C1 segment of cervical spinal cord (tissue), 14 donors: Measurements from ENCODE around the gene NEU2.
A peak's percentile ranks its signal among the peaks of the same experiment; 100 is the strongest.
"Not testable (repeated sequence)": the region's sequence is repeated elsewhere in the genome, so short reads cannot be mapped to it uniquely, and the experiment has no call there.

ENCODE experiments used
- DNase-seq, 14 donors: peaks; one replicate each; lab custom pipeline; 2025; lab: John Stamatoyannopoulos, UW

The NEU2 gene

GRCh38 chr2:233034091-233034882 lies 1.8 kb downstream of the NEU2 start:
- no peak for DNase-seq

- DNase-seq = no peak
Observed at GRCh38 chr2:233035426-233036161, 3.1 kb downstream of the NEU2 start.

GRCh38 chr2:233036162-233036838 lies 3.8 kb downstream of the NEU2 start:
- no peak for DNase-seq

GRCh38 chr2:233037078-233037477 lies 4.6 kb downstream of the NEU2 start:
- no peak for DNase-seq

DNA sequence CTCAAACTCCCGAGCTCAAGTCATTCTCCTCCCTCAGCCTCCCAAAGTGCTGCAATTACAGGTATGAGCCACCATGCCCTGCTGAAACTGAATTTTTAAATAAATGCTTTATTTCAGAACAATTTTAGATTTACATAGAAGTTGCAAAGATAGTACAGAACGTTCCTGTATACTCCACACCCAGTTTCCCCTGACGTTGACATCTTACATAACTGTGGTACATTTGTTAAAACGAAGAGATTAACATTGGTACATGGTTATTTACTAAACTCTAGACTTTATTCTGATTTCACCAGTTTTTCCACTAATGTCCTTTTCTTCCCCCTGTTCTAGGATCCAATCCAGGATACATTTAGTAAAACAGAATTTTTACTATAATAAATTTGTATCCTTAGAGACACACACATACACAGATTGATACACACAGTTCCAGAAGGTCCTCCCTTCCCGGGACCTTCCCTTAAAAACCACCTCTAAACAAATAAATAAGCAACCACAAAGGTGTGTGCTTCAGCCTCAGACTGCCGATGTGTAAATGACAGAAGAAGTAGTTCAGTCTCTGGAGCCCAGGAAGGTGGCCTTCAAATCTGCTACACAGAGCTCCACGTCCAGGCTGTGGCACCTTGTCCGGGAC lies 6.9 kb downstream of the NEU2 start:
- no peak for DNase-seq

DNA sequence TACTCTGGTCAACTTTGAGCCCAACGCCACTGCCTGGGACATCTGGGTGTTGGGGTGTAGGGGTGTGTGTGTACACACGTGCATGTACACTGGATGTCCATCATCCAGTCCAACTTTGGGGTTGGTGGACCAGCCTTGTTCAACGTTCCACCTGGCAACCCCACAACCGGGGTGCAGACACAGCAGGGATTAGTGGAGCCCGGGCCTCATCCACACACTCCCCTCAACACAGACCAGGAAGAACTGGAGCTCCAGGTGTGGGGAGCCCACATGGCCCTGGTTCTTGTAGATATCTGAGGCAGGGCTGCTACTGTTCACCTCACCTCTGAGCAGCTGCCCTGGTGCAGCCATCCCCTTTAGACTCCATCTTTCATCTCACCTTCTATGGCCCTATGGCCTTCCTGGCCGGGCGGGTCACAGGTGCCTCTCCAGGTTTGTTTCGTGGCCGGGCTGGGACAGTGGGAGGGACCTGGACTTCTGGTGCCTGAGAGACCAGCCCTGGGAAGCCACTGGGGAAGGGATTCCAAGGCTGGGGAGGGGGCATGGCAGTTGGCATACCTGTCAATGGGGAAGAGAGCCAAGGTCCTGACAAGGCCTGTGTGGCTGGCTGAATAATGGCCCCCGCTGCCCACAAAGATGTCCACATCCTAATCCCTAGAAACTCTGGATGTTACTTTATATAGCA lies 7.5 kb downstream of the NEU2 start:
- no peak for DNase-seq

DNA sequence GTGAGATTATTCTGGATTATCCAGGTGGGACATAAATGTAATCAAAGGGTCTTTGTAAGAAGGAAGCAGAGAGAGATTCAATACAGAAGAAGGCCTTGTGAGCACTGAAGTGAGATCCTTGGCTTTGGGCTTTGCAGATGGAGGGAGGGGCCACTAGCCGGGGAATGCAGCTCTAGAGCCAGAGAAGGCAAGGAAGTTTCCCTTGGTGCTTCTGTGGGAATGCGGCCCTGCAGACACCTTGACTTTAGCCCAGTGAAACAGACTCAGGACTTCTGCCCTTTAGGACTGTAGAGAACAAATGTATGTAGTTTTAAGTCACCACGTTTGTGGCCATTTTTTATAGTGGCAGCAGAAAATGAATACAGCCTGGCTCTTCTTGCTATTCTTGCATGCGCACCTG lies 8.1 kb downstream of the NEU2 start:
- DNase-seq = no peak

DNA sequence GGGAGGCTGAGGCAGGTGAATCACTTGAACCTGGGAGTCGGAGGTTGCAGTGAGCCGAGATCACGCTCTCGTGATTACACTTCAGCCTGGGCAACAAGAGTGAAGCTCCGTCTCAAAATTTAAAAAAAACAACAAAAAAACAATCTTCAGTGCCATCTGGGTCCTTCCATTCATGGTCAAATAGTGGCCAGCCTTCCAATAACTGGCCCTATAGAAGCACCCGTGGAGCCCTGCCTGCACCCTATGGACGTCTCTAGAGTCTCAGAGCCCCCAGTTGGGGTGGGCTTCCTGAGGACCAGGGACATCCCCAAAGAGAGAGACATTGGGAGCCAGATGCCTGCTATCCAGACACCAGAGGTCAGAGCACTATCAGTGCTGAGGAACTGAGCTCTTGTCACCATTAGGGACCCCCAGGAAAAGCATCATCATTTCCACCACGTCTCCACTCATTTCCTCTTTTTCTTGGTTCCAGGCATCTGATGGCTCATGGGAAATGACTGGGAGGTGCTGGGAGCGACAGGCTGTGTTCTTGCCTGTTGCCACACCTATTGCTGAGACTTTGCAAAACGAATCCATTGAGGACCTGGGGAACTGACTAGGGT lies 9.4 kb downstream of the NEU2 start:
- no peak for DNase-seq

DNA sequence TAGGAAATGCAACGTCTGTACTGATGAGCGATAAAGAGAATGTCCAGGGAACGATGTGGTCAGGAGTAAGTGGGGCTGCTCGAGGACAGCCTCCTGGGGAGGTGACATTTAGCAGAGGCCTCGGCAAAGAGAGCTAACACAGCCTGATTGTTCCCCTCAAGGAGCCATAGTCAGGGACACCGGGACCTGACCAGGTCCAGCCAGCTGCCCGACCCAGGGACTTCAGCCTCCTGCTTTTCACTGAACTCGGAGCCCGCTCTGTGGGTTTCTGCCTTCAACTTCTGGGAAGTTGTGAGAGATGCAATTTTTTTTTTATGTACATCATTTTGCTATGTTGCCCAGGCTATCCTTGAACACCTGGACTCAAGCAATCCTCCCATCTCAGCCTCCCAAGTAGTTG lies 10.1 kb downstream of the NEU2 start:
- DNase-seq = no peak

DNA sequence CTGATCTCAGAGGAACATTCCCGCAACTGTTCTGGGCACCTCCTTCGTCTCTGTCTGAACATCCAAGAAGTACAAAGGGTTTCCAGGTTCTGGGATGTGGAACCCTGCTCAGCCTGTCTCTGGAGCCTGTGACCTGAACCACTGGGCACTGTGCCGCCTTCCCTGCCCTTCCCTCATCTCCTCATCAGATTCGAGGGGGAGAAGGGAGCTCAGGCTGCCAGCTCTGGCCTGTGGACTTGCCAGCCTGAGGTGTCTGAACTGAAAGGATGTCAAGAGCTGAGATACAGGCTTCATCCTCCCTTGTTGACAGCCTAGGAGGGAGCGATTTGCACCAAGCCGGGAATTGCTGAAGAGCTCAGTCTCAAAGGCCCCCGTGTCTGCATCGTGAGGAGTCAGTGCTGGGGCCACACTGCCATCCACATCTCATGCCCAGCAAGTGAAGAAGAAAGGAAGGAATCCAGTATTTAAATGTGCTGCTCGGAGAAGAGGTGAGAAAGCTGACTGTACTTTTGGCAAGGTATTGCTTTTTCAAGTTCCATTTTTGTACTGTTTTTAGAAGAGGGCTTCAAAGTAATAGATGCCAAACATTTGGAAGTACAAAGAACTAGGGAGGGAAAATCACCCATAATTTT lies 12.6 kb downstream of the NEU2 start:
- DNase-seq = no peak

- no peak for DNase-seq
Observed at GRCh38 chr2:233047206-233047605, 14.7 kb downstream of the NEU2 start.

DNA sequence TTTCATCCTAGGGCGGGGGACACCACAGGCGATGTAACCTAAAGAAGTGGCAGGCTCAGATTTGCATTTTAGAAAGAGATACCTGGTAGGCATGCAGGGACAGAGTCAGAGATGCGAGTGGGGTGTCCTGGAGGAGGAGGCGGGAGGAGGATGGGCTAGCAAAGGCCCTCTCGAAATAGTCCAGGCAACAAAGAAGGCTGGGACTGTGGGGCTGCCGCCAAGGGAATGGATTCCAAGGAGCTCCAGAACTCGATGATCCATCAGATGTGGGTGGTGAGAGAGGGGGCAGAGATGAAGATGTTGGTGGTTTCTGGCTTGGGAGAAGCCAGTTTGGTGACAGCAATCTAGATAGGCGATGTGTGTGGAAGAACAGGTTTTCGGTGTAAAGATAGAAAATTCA lies 15.2 kb downstream of the NEU2 start:
- no peak for DNase-seq

DNA sequence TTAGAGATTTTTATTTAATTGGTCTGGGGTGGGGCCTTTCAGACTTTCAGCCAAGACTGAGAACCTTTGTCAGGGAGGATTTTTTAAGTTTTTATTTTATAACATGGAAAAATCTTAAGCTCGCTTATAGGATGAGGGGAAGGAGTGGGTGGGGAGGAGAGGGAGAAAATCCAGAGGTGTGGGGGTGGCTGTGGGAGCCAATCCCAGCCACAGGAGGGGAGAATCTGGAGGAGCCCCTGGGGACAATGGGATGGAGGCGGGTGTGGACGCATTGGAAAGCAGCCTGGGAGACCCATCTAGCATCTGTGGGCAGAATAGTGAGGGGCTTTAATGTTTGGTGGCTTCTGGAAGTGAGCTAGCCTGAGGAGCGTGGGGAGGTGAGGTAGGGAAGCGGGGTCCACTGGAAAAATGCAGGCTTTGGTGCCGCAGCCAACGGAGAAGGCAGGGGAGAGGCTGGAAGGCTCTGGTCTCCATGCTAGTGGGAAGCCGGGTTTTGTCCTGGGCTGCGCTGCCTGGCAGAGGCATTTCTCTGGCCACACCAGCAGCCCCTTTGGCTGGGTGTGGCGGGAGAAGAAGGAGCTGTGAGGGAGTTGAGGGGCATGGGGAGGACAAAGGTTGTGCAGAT lies 16.2 kb downstream of the NEU2 start:
- DNase-seq = no peak

DNA sequence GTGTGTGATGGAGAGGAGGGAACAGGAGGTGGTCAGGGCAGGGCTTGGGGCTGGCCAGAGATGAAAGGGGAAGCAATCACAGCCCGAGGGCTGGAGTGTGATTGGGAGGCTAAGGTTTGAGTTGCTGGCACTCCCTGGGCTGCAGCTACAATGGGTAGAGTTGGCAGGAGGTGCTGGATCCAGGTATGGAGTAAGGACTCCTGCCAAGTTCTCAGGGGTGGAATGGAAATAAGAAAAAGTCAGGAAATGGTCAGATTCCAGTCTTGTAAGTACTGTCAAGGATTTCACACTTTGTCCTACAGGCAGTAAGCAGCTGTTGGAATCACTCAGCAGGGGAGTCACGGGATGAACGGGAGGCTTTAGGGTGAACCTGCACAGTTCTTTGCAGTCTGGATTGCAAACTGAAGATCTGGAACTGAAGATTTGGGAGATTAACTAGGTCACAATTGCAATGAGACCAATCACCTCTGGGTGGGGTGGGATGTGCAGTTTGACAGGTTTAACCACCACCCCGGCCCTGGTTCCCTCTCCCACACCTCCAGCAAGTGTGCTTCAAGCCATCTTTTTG lies 16.8 kb downstream of the NEU2 start:
- DNase-seq = no peak

GRCh38 chr2:233051241-233052149 lies 19.0 kb downstream of the NEU2 start:
- DNase-seq = no peak

GRCh38 chr2:233052517-233052916 lies 20.0 kb downstream of the NEU2 start:
- not testable (repeated sequence) for DNase-seq

DNA sequence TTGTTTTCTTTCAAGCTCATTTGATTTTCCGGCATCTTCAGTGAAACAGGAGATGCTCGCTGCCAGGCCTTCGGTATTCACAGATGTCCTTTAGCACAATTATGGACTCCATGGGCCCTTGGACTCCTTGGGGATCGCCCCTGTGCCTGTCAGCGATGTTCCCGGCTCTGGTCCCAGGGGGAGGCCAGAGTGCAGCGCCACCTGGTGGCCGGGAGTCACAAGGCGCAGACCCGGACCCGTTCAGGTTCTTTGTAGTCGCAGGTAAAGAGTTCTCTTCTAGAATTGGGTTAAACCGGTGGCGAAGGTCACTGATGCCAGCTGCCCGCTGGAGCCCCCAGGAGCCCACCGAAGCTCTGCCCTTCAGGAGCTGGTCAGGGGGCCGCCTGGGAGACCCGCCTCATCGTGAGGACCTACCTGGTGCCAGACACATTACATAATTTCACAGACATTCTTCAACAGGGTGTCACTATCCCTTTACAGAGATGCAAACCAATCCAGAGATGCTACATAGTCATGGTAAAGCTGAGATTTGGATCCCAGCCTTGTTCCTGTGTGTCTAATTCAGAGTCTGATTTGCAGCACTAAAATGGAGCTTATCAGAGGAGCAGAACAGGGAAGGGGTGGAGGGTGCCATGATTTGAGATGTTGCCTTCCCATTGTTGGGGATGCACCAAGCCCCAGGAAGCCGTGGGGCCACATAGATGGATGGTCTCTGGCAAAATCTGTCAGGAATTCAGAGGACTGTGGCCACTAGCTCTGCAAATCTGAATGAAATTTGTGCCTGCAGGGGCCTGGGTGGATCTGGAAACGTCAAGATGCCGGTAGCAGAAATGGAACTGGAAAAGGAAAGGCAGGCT lies 21.7 kb downstream of the NEU2 start:
- DNase-seq = peak in 9 of 14 donors; percentile 13 to 64 (median 32)

- DNase-seq = no peak
Observed at GRCh38 chr2:233055362-233055761, 22.9 kb downstream of the NEU2 start.
